ENCODE data around the gene EFNA5.
A peak's percentile ranks its signal among the peaks of the same experiment; 100 is the strongest.

The EFNA5 gene

GRCh38 chr5:107567901-107568671 is 102.7 kb downstream of the EFNA5 start:
- DNase-seq: peak; percentile 74

- no peak for DNase-seq
Measured at GRCh38 chr5:107566986-107567385, 103.8 kb downstream of the EFNA5 start.

- no peak for DNase-seq
Measured at GRCh38 chr5:107565791-107566767, 104.7 kb downstream of the EFNA5 start.

- DNase-seq: no peak
Measured at GRCh38 chr5:107564931-107565372, 105.8 kb downstream of the EFNA5 start.

- no peak for DNase-seq
Measured at GRCh38 chr5:107563959-107564544, 106.7 kb downstream of the EFNA5 start.

- no peak for DNase-seq
Measured at GRCh38 chr5:107560377-107560776, 110.4 kb downstream of the EFNA5 start.

- peak; percentile 31 for DNase-seq
Measured at GRCh38 chr5:107558823-107559375, 111.8 kb downstream of the EFNA5 start.

GRCh38 chr5:107557051-107557658 is 113.6 kb downstream of the EFNA5 start:
- no peak for DNase-seq

GRCh38 chr5:107556575-107556974 is 114.2 kb downstream of the EFNA5 start:
- DNase-seq: no peak

- DNase-seq: no peak
Measured at GRCh38 chr5:107555425-107556090, 115.2 kb downstream of the EFNA5 start.

GRCh38 chr5:107554776-107555424 is 115.8 kb downstream of the EFNA5 start:
- peak; percentile 69 for DNase-seq

- DNase-seq: no peak
Measured at GRCh38 chr5:107553117-107553555, 117.6 kb downstream of the EFNA5 start.

- no peak for DNase-seq
Measured at GRCh38 chr5:107551088-107551487, 119.6 kb downstream of the EFNA5 start.

- DNase-seq: no peak
Measured at GRCh38 chr5:107549567-107549966, 121.2 kb downstream of the EFNA5 start.

GRCh38 chr5:107548477-107548876 is 122.3 kb downstream of the EFNA5 start:
- no peak for DNase-seq

- no peak for DNase-seq
Measured at GRCh38 chr5:107546719-107547118, 124.0 kb downstream of the EFNA5 start.

- DNase-seq: no peak
Measured at GRCh38 chr5:107545486-107545885, 125.3 kb downstream of the EFNA5 start.

- DNase-seq: no peak
Measured at GRCh38 chr5:107544967-107545366, 125.8 kb downstream of the EFNA5 start.

- DNase-seq: no peak
Measured at GRCh38 chr5:107544476-107544875, 126.3 kb downstream of the EFNA5 start.

- DNase-seq: no peak
Measured at GRCh38 chr5:107543868-107544267, 126.9 kb downstream of the EFNA5 start.

GRCh38 chr5:107542831-107543231 is 127.9 kb downstream of the EFNA5 start:
- DNase-seq: no peak
